GM21737 (cell line): ENCODE data around the gene NHSL1.

Source experiments
- ATAC-seq: cut with Tn5 transposase; IDR thresholded peaks from one replicate; pipeline ENCODE4 v1.9.1; 2021; ENCODE audit warnings: mild to moderate bottlenecking, moderate library complexity; ENCODE audit not compliant: unreplicated experiment

Gene NHSL1

GRCh38 chr6:138525355-138525754 lies 26.1 kb upstream of the NHSL1 start:
- no peak for ATAC-seq

- no peak for ATAC-seq
These were observed 25.2 kb upstream of the NHSL1 start for GRCh38 chr6:138524526-138524925.

- no peak for ATAC-seq
These were observed 24.3 kb upstream of the NHSL1 start for GRCh38 chr6:138523347-138524210.

- no peak for ATAC-seq
These were observed 23.3 kb upstream of the NHSL1 start for GRCh38 chr6:138522611-138523010.

GRCh38 chr6:138521790-138522189 lies 22.5 kb upstream of the NHSL1 start:
- no peak for ATAC-seq

- no peak for ATAC-seq
These were observed 21.2 kb upstream of the NHSL1 start for GRCh38 chr6:138520463-138520862.

- peak; percentile 25 for ATAC-seq
These were observed 18.8 kb upstream of the NHSL1 start for GRCh38 chr6:138518054-138518453.

- ATAC-seq: peak; percentile 92
These were observed 18.3 kb upstream of the NHSL1 start for GRCh38 chr6:138517635-138518034.

GRCh38 chr6:138515657-138516248 lies 16.5 kb upstream of the NHSL1 start:
- no peak for ATAC-seq

GRCh38 chr6:138514860-138515540 lies 15.7 kb upstream of the NHSL1 start:
- no peak for ATAC-seq

GRCh38 chr6:138512609-138513008 lies 13.3 kb upstream of the NHSL1 start:
- ATAC-seq: no peak

GRCh38 chr6:138510093-138510492 lies 10.8 kb upstream of the NHSL1 start:
- ATAC-seq: no peak

- ATAC-seq: no peak
These were observed 10.1 kb upstream of the NHSL1 start for GRCh38 chr6:138509371-138509770.

- ATAC-seq: no peak
These were observed 9.3 kb upstream of the NHSL1 start for GRCh38 chr6:138508676-138508988.

GRCh38 chr6:138507977-138508675 lies 8.8 kb upstream of the NHSL1 start:
- no peak for ATAC-seq

GRCh38 chr6:138504764-138505689 lies 5.7 kb upstream of the NHSL1 start:
- no peak for ATAC-seq

- ATAC-seq: no peak
These were observed 4.8 kb upstream of the NHSL1 start for GRCh38 chr6:138503881-138504680.

- ATAC-seq: no peak
These were observed 3.3 kb upstream of the NHSL1 start for GRCh38 chr6:138502546-138502945.

GRCh38 chr6:138500867-138501446 lies 1.7 kb upstream of the NHSL1 start:
- ATAC-seq: no peak
